ENCODE results near the gene PLXNC1. TPM values are rescaled to one million over a fixed set of nuclear protein-coding genes. Genes with fewer than 3 reads are reported as not detected.
A peak's percentile ranks its signal among the peaks of the same experiment; 100 is the strongest.

Gene PLXNC1
- total RNA-seq, 1 donor from 2014 or later: 15.7 TPM

- peak; percentile 41 for ATAC-seq
- no peak for DNase-seq
These were observed 59.7 kb downstream of the PLXNC1 start for GRCh38 chr12:94207849-94208621.

GRCh38 chr12:94208622-94208966, 60.2 kb downstream of the PLXNC1 start:
- DNase-seq: no peak
- no peak overlapping the region for H3K4me3 ChIP-seq
- no peaks in the 10 kb centered on the region for H3K27me3 ChIP-seq
- peaks cover 16% of the 10 kb centered on the region for H3K4me1 ChIP-seq
- H3K9me3 ChIP-seq: no peaks in the 10 kb centered on the region
- no peak for TF ChIP-seq CTCF (IDR thresholded peaks at IDR 0.05)
- H3K36me3 ChIP-seq: no peaks in the 10 kb centered on the region
- intact Hi-C loops (cut with DNase I): no loop called here
- peak overlapping the region; percentile 61 for H3K27ac ChIP-seq
- no peak for ATAC-seq

More at GRCh38 chr12:94207849-94208621, 59.7 kb downstream of the PLXNC1 start:
- no peaks in the 10 kb centered on the region for H3K27me3 ChIP-seq
- H3K4me3 ChIP-seq: peak overlapping the region; percentile 7
- intact Hi-C loops (cut with DNase I): no loop called here
- TF ChIP-seq CTCF (IDR thresholded peaks at IDR 0.05): no peak
- no peaks in the 10 kb centered on the region for H3K9me3 ChIP-seq
- H3K4me1 ChIP-seq: peaks cover 16% of the 10 kb centered on the region
- peak overlapping the region; percentile 61 for H3K27ac ChIP-seq
- H3K36me3 ChIP-seq: no peaks in the 10 kb centered on the region

GRCh38 chr12:94209240-94209639, 60.9 kb downstream of the PLXNC1 start:
- intact Hi-C loops (cut with DNase I): no loop called here
- no peak overlapping the region for H3K27ac ChIP-seq
- no peaks in the 10 kb centered on the region for H3K36me3 ChIP-seq
- H3K4me1 ChIP-seq: peaks cover 16% of the 10 kb centered on the region
- ATAC-seq: no peak
- no peaks in the 10 kb centered on the region for H3K9me3 ChIP-seq
- no peak for DNase-seq
- H3K27me3 ChIP-seq: no peaks in the 10 kb centered on the region
- H3K4me3 ChIP-seq: no peak overlapping the region
- TF ChIP-seq CTCF (IDR thresholded peaks at IDR 0.05): no peak

GRCh38 chr12:94211021-94211420, 62.6 kb downstream of the PLXNC1 start:
- Histone ChIP-seq H3K9me3 (no peaks in the 10 kb centered on the region), H3K27ac (no peak overlapping the region), H3K27me3 (no peaks in the 10 kb centered on the region), H3K36me3 (no peaks in the 10 kb centered on the region), H3K4me3 (no peak overlapping the region), H3K4me1 (peaks cover 12% of the 10 kb centered on the region)
- intact Hi-C loops (cut with DNase I): no loop called here
- TF ChIP-seq CTCF (IDR thresholded peaks at IDR 0.05): no peak
- no peak for ATAC-seq
- DNase-seq: no peak

GRCh38 chr12:94218233-94218632, 69.9 kb downstream of the PLXNC1 start:
- Histone ChIP-seq H3K4me3 (no peak overlapping the region), H3K9me3 (no peaks in the 10 kb centered on the region), H3K36me3 (no peaks in the 10 kb centered on the region), H3K27ac (no peak overlapping the region), H3K27me3 (no peaks in the 10 kb centered on the region), H3K4me1 (no peaks in the 10 kb centered on the region)
- DNase-seq (no peak), ATAC-seq (no peak)
- intact Hi-C loops (cut with DNase I): no loop called here
- TF ChIP-seq CTCF (IDR thresholded peaks at IDR 0.05): no peak

Data from upper lobe of right lung (tissue), 1 donor.